ENCODE measurements around the gene CYB5R4. TPM values are rescaled to one million over a fixed set of nuclear protein-coding genes. Genes with fewer than 3 reads are reported as not detected.
A peak's percentile ranks its signal among the peaks of the same experiment; 100 is the strongest.

CYB5R4 gene
- total and polyA plus RNA-seq, 2 of the 8 experiments (the other 6 are each of a cell fraction or from before 2014, with no cell fraction given), result 2.8 to 14.6 TPM

DNA sequence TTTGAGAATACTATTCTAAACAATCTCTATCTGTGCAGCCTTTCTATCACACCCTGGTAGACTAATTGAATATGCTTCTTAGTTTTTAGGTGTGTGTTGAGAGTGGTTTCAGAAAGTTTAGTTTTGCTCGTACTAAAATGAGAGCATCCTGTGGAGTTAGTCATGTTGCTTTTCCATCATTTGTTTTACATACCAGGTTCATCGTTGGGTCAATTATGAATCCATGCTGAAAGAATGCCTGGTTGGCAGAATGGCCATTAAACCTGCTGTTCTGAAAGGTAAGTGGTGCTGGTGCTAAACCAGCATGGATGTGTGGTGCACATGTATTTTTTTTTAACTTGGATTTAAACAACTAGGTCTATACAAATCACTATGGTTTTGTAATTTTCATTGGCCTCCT lies 49.3 kb downstream of the CYB5R4 start:
- no peak overlapping the region for H2BK5ac ChIP-seq (ENCODE audit: low read depth, low read length)
- H3K23ac ChIP-seq (ENCODE audit: insufficient read length), result no peak overlapping the region
- CTCF ChIA-PET (ENCODE audit: partially characterized antibody), result no interaction called here
- TF ChIP-seq HDAC2 (IDR thresholded peaks at IDR 0.05; ENCODE audit: borderline replicate concordance in 1 of 2, low read depth in 2 of 2, low read length in 2 of 2) (no peak), CREB1 (IDR thresholded peaks at IDR 0.05) (no peak), PHF8 (conservative IDR thresholded peaks at IDR 0.05; ENCODE audit: low read depth, low read length) (no peak), RBBP5 (IDR thresholded peaks at IDR 0.05; ENCODE audit: borderline replicate concordance, low read depth, low read length) (no peak), RFX5 (IDR thresholded peaks at IDR 0.05; ENCODE audit: borderline replicate concordance, low read depth, low read length) (no peak), SRF (IDR thresholded peaks at IDR 0.05; ENCODE audit: low read depth, low read length) (no peak), SP1 (IDR thresholded peaks at IDR 0.05; ENCODE audit: low read depth, low read length) (no peak), SIRT6 (IDR thresholded peaks at IDR 0.05; ENCODE audit: low read length) (no peak), CTBP2 (IDR thresholded peaks at IDR 0.05; ENCODE audit: borderline replicate concordance, insufficient read depth, insufficient read length, low read length) (no peak), SIN3A (conservative IDR thresholded peaks at IDR 0.05 in 1 of 2, IDR thresholded peaks at IDR 0.05 in 1 of 2; ENCODE audit: low read depth in 1 of 2, low read length in 2 of 2) (no peak), TEAD4 (IDR thresholded peaks at IDR 0.05; ENCODE audit: low read depth, low read length) (no peak), HDAC6 (IDR thresholded peaks at IDR 0.05; ENCODE audit: low read depth, low read length) (no peak), CHD1 (IDR thresholded peaks at IDR 0.05; ENCODE audit: low read depth, low read length) (no peak), CHD2 (IDR thresholded peaks at IDR 0.05; ENCODE audit: low read length) (no peak), BACH1 (IDR thresholded peaks at IDR 0.05; ENCODE audit: low read length) (no peak), CBX8 (IDR thresholded peaks at IDR 0.05; ENCODE audit: borderline replicate concordance, low read depth, low read length) (no peak)

More for the DNA sequence above, 49.3 kb downstream of the CYB5R4 start:
- peaks cover 4% of the 10 kb centered on the region; the same call in 1 of the 2 replicates for H3K79me1 ChIP-seq (ENCODE audit: low read depth, low read length)
- POLR2A ChIA-PET (ENCODE audit: partially characterized antibody), result no interaction called here
- no peaks in the 10 kb centered on the region for H3K9me3 ChIP-seq (ENCODE audit: insufficient read depth in 2 of 2, low read depth in 1 of 2, low read length in 1 of 2)
- H3K4ac ChIP-seq (replicated peaks; ENCODE audit: insufficient read length, low read depth, low read length), result no peak overlapping the region
- H3K9ac ChIP-seq (replicated peaks in 1 of 4; ENCODE audit: extremely low read depth in 1 of 4, low read depth in 3 of 4, low read length in 3 of 4), result no peak overlapping the region
- H3K56ac ChIP-seq (replicated peaks; ENCODE audit: insufficient read length, low read depth, low read length), result peak overlapping the region; percentile 12
- H4K5ac ChIP-seq (ENCODE audit: insufficient read length, low read depth, low read length), result no peak overlapping the region
- DNase-seq (ENCODE audit: low read depth in 1 of 2, low spot score in 2 of 2) (no peak), FAIRE-seq (no peak)
- no peak overlapping the region for H2AFZ ChIP-seq (ENCODE audit: low read length)
- no peak overlapping the region for H2AK5ac ChIP-seq (ENCODE audit: low read depth, low read length)
- no peak overlapping the region for H3K27ac ChIP-seq (ENCODE audit: low read depth, low read length)
- H3K23me2 ChIP-seq (ENCODE audit: low read depth, low read length), result no peaks in the 10 kb centered on the region
- H2BK120ac ChIP-seq (replicated peaks; ENCODE audit: low read depth, low read length), result no peak overlapping the region
- H3K4me2 ChIP-seq (ENCODE audit: insufficient read depth in 1 of 2, low read depth in 2 of 2, low read length in 2 of 2), result no peak overlapping the region
- no peak overlapping the region for H3K4me3 ChIP-seq (ENCODE audit: extremely low read depth in 1 of 4, insufficient read depth in 2 of 4, low read depth in 3 of 4, low read length in 4 of 4)
- H4K8ac ChIP-seq (ENCODE audit: extremely low read depth, insufficient read depth, low read length), result no peak overlapping the region
- H4K20me1 ChIP-seq (replicated peaks in 1 of 2; ENCODE audit: control insufficient read depth in 1 of 2, insufficient read depth in 2 of 2, low read length in 2 of 2), result no peaks in the 10 kb centered on the region
- peaks cover 0 to 8% (median 5%) of the 10 kb centered on the region in 4 experiments; a peak in 5 of 7 replicates for H3K4me1 ChIP-seq (replicated peaks in 1 of 4; ENCODE audit: control insufficient read depth in 3 of 4, insufficient read depth in 4 of 4, low read length in 3 of 4)
- 92% methylated on average over 2 of the region's 2 CpGs; no CpG with 5 or more reads in 1 of the 2 experiments for WGBS, 2 experiments (ENCODE audit: extremely low coverage in 1 of 2, insufficient coverage in 1 of 2, insufficient read length in 1 of 2, insufficient replicate concordance in 2 of 2, low coverage in 1 of 2, low lambda C conversion rate in 2 of 2, missing lambda C conversion rate in 1 of 2)
- H3K27me3 ChIP-seq (replicated peaks in 1 of 4; ENCODE audit: control insufficient read depth in 3 of 4, extremely low read depth in 1 of 4, insufficient read depth in 3 of 4, low read length in 3 of 4), result no peaks in the 10 kb centered on the region
- no peak overlapping the region for H4K91ac ChIP-seq (replicated peaks; ENCODE audit: insufficient read length, low read length)
- H2BK15ac ChIP-seq (ENCODE audit: low read length), result no peak overlapping the region
- H3K18ac ChIP-seq (ENCODE audit: extremely low read depth, low read length), result no peak overlapping the region
- peaks cover 0 to 17% of the 10 kb centered on the region in 2 experiments; a peak in 1 of 4 replicates for H3K79me2 ChIP-seq (ENCODE audit: control insufficient read depth in 1 of 2, insufficient read depth in 2 of 2, low read length in 2 of 2)
- H3K14ac ChIP-seq (ENCODE audit: insufficient read length), result no peak overlapping the region
- H3K36me3 ChIP-seq (ENCODE audit: control insufficient read depth in 2 of 4, insufficient read depth in 4 of 4, low read length in 3 of 4), result no peaks in the 10 kb centered on the region; a peak in 1 of 8 replicates
- H2BK20ac ChIP-seq (ENCODE audit: low read length), result no peak overlapping the region
- no peak overlapping the region for H2BK12ac ChIP-seq (ENCODE audit: low read depth, low read length)
